Measurements from ENCODE around the gene RASGRF1.

DNA sequence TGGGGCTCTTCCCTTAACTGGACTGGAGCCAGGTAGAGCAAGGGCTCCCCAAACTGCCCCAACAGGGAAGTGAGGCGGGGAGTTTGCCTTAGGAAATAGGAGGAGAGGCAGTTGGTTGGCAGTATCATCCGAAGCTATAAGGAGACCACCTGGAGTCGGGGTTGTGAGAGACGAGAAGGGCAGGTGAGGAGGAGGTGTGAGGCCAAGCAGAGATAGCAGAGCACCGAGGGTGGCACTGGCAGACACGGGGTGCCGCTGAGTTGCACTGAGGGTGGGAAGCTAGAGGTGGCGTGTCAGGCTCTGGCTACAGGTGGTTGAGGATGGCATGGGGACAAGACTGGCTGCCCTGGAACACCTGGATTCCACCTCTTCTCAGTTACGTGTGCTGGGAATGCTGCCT lies 17.2 kb downstream of the RASGRF1 start:
- TF ChIP-seq, protein P1, sequence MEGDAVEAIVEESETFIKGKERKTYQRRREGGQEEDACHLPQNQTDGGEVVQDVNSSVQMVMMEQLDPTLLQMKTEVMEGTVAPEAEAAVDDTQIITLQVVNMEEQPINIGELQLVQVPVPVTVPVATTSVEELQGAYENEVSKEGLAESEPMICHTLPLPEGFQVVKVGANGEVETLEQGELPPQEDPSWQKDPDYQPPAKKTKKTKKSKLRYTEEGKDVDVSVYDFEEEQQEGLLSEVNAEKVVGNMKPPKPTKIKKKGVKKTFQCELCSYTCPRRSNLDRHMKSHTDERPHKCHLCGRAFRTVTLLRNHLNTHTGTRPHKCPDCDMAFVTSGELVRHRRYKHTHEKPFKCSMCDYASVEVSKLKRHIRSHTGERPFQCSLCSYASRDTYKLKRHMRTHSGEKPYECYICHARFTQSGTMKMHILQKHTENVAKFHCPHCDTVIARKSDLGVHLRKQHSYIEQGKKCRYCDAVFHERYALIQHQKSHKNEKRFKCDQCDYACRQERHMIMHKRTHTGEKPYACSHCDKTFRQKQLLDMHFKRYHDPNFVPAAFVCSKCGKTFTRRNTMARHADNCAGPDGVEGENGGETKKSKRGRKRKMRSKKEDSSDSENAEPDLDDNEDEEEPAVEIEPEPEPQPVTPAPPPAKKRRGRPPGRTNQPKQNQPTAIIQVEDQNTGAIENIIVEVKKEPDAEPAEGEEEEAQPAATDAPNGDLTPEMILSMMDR (conservative IDR thresholded peaks at IDR 0.05; ENCODE audit: low read depth, low read length) = no peak
- no peak for TF ChIP-seq EZH2 (IDR thresholded peaks at IDR 0.05; ENCODE audit: low read length, unreplicated experiment)
- TF ChIP-seq EZH2phosphoT487 (IDR thresholded peaks at IDR 0.05; ENCODE audit: borderline replicate concordance, low read length) = no peak
